DOHH2 (cell line): ENCODE data around the gene STAG1.

Source experiments
- EZH2phosphoT487 ChIP-seq: fragments of 200-600 bp; sonication (generic); IDR thresholded peaks from 2 replicates; pipeline ENCODE4 v1.6.1; 2017; ENCODE audit warnings: borderline replicate concordance, mild to moderate bottlenecking, antibody characterized with exemption, low read length, moderate library complexity, mixed read lengths
- TF ChIP-seq, protein P1 (sequence below): fragments of 200-600 bp; sonication (generic); IDR thresholded peaks from one replicate; pipeline ENCODE4 v1.5.1; 2014; ENCODE audit warnings: antibody characterized with exemption, mild to moderate bottlenecking, low read depth, low read length; ENCODE audit not compliant: poor library complexity, severe bottlenecking

DNA sequence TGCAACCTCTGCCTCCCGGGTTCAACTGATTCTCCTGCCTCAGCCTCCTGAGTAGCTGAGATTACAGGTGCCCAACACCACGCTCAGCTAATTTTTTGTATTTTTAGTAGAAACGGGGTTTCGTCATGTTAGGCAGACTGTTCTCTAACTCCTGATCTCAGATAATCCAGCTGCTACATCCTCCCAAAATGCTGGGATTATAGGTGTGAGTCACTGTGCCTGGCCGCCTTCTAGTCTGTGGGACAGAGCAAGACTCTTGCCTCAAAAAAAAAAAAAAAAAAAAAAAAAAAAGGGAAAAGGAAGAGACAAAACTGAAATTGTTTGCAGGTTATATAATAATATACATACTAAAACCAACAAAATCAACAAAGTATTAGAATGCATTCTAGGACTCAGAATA lies 286.9 kb downstream of the STAG1 start:
- TF ChIP-seq, protein P1, sequence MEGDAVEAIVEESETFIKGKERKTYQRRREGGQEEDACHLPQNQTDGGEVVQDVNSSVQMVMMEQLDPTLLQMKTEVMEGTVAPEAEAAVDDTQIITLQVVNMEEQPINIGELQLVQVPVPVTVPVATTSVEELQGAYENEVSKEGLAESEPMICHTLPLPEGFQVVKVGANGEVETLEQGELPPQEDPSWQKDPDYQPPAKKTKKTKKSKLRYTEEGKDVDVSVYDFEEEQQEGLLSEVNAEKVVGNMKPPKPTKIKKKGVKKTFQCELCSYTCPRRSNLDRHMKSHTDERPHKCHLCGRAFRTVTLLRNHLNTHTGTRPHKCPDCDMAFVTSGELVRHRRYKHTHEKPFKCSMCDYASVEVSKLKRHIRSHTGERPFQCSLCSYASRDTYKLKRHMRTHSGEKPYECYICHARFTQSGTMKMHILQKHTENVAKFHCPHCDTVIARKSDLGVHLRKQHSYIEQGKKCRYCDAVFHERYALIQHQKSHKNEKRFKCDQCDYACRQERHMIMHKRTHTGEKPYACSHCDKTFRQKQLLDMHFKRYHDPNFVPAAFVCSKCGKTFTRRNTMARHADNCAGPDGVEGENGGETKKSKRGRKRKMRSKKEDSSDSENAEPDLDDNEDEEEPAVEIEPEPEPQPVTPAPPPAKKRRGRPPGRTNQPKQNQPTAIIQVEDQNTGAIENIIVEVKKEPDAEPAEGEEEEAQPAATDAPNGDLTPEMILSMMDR = no peak
- TF ChIP-seq EZH2phosphoT487 = no peak
